ENCODE data around the gene HMX1. TPM values are rescaled to one million over a fixed set of nuclear protein-coding genes. Genes with fewer than 3 reads are reported as not detected.
A peak's percentile ranks its signal among the peaks of the same experiment; 100 is the strongest.

HMX1 gene
- total RNA-seq, 1 donor from 2014 or later = 1.1 TPM

- H3K27me3 Mint-ChIP-seq (ENCODE audit: low read depth) = peaks cover 86% of the 10 kb centered on the region
- no peak for DNase-seq (ENCODE audit: low read depth, low spot score)
- no peaks in the 10 kb centered on the region for H3K9me3 Mint-ChIP-seq
- H3K4me1 Mint-ChIP-seq = peaks cover 11% of the 10 kb centered on the region
- H3K4me3 Mint-ChIP-seq = peak overlapping the region; percentile 79
- no peak for TF ChIP-seq CTCF (conservative IDR thresholded peaks at IDR 0.05)
- peaks cover 2% of the 10 kb centered on the region for H3K36me3 Mint-ChIP-seq (ENCODE audit: low read depth)
- no peak overlapping the region for H3K27ac Mint-ChIP-seq (ENCODE audit: unreplicated experiment)
Measured at GRCh38 chr4:8872402-8873291, 1.0 kb upstream of the HMX1 start.

- Mint-ChIP-seq H3K9me3 (no peaks in the 10 kb centered on the region), H3K27ac (ENCODE audit: unreplicated experiment) (no peak overlapping the region)
- DNase-seq (ENCODE audit: low read depth, low spot score) = no peak
Measured at GRCh38 chr4:8870647-8871416, 807 bp downstream of the HMX1 start.

GRCh38 chr4:8869898-8870646, 1.6 kb downstream of the HMX1 start:
- peak overlapping the region; percentile 59 for H3K4me3 Mint-ChIP-seq
- H3K36me3 Mint-ChIP-seq (ENCODE audit: low read depth) = peaks cover 2% of the 10 kb centered on the region
- no peak overlapping the region for H3K27ac Mint-ChIP-seq (ENCODE audit: unreplicated experiment)
- H3K9me3 Mint-ChIP-seq = no peaks in the 10 kb centered on the region
- H3K4me1 Mint-ChIP-seq = peaks cover 11% of the 10 kb centered on the region
- TF ChIP-seq CTCF (conservative IDR thresholded peaks at IDR 0.05) = no peak
- H3K27me3 Mint-ChIP-seq (ENCODE audit: low read depth) = peaks cover 86% of the 10 kb centered on the region
- no peak for DNase-seq (ENCODE audit: low read depth, low spot score)

More at GRCh38 chr4:8870647-8871416, 807 bp downstream of the HMX1 start:
- Mint-ChIP-seq H3K4me1 (peaks cover 11% of the 10 kb centered on the region), H3K36me3 (ENCODE audit: low read depth) (peaks cover 2% of the 10 kb centered on the region), H3K4me3 (peak overlapping the region; percentile 56), H3K27me3 (ENCODE audit: low read depth) (peaks cover 86% of the 10 kb centered on the region)
- no peak for TF ChIP-seq CTCF (conservative IDR thresholded peaks at IDR 0.05)

- Mint-ChIP-seq H3K27ac (ENCODE audit: unreplicated experiment) (no peak overlapping the region), H3K4me3 (peak overlapping the region; percentile 44), H3K27me3 (ENCODE audit: low read depth) (peaks cover 86% of the 10 kb centered on the region), H3K36me3 (ENCODE audit: low read depth) (peaks cover 2% of the 10 kb centered on the region), H3K4me1 (peaks cover 11% of the 10 kb centered on the region), H3K9me3 (no peaks in the 10 kb centered on the region)
- no peak for TF ChIP-seq CTCF (conservative IDR thresholded peaks at IDR 0.05)
- no peak for DNase-seq (ENCODE audit: low read depth, low spot score)
Measured at GRCh38 chr4:8869002-8869897, 2.4 kb downstream of the HMX1 start.
